HG03103 (cell line): Measurements from ENCODE around the gene RPTN.

Experiments
- ATAC-seq: cut with Tn5 transposase; IDR thresholded peaks from one replicate; pipeline ENCODE4 v1.9.1; 2021; ENCODE audit warnings: low read depth; ENCODE audit not compliant: unreplicated experiment

Gene RPTN

DNA sequence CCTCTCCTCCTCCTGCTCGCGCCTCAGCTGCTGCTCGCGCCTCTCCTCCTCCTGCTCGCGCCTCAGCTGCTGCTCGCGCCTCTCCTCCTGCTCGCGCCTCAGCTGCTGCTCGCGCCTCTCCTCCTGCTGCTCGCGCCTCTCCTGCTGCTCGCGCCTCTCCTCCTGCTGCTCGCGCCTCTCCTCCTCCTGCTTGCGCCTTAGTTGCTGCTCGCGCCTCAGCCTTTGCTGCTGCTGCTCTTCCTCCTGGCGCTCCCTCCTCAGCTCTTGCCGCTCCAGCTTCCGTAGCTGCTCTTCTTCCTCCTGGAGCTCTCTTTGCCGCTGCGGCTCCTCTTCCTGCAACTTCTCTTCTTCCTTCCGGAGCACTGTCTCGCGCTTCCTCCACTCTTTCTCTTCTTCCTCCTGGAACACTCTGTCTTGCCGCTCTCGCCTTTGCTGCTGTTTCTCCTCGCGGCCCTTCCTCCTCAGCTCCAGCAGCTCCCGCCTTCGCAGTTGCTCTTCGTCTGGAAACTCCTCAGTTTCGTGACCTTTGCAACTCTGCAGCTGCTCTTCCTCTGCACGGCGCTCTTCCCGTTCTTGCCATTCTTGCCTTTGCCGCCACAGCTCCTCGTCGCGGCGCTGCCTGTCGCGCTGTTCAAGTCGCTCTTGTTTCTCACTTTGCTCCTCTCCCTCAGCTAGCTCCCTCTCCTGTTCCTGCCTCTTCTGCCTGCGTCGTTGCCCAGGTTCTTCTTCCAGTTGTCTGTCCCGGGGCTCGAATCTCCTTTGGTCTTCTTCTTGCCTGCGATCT is 46.7 kb downstream of the RPTN start:
- ATAC-seq, result no peak

DNA sequence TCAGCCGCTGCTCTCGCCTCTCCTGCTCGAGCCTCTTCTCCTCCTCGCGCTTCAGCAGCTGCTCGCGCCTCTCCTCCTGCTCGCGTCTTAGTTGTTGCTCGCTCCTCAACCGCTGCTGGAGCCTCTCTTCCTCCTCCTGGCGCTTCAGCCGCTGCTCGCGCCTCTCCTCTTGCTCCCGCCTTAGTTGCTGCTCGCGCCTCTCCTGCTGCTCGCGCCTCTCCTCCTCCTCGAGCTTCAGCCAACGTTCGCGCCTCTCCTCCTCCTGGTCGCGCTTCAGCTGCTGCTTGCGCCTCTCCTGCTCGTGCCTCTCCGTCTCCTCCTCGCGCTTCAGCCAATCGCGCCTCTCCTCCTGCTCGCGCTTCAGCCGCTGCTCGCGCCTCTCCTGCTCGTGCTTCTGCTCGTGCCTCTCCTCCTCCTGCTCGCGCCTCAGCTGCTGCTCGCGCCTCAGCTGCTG is 47.5 kb downstream of the RPTN start:
- no peak for ATAC-seq

DNA sequence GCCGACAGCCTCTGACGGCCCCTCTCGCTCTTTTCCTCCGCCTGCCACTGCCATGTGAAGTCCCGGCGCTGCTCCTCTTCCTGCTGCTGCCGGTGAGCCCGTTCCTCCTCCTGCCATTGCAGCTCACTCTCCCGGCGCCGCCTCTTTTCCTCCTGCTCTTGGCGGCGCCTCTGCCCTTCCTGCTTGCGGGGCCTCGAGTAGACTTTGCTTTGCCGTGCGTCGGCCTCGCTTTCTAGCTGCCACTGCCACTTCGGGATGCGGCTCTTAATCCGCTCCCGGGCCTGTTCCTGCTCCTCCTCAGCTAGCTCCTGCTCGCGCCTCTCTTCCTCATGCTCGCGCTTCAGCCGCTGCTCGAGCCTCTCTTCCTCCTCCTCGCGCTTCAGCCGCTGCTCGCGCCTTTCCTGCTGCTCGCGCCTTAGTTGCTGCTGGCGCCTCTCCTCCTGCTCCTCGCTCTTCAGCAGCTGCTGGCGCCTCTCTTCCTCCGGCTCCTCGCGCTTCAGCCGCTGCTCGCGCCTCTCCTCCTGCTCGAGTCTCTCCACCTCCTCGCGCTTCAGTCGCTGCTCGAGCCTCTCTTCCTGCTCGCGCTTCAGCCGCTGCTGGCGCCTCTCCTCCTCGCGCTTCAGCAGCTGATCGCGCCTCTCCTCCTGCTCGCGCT is 48.0 kb downstream of the RPTN start:
- ATAC-seq, result no peak

DNA sequence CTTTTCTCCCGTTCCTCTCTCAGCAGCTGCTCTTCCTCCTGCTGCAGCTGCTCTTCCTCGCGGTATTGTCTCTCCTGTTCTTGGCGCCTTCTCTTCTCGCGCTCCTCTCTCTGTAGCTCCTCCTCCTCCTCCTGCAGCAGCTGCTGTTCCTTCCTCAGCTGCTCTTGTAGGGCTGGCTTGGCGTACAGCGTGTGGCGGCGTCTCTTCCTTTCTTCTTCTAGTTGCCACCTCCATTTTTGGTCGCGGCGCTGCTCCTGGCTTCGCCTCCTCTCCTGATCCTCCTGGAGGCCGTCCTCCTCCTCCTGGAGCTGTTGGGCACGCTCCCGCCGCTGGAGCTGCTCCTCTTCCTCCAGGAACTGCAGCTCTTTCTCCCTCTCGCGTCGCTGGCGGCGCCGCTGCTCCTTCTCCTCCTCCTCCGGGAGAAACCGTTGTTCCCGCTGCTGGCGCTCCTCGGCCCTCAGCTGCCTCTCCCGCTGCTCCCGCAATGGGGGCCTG is 48.6 kb downstream of the RPTN start:
- ATAC-seq, result no peak

DNA sequence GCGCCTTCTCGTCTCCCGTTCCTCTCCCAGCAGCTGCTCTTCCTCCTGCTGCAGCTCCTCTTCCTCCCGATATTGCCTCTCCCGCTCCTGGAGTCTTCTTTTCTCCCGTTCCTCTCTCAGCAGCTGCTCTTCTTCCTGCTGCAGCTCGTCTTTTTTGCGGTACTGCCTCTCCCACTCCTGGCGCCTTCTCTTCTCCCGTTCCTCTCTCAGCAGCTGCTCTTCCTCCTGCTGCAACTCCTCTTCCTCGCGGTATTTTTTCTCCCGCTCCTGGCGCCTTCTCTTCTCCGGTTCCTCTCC is 49.1 kb downstream of the RPTN start:
- ATAC-seq, result no peak

DNA sequence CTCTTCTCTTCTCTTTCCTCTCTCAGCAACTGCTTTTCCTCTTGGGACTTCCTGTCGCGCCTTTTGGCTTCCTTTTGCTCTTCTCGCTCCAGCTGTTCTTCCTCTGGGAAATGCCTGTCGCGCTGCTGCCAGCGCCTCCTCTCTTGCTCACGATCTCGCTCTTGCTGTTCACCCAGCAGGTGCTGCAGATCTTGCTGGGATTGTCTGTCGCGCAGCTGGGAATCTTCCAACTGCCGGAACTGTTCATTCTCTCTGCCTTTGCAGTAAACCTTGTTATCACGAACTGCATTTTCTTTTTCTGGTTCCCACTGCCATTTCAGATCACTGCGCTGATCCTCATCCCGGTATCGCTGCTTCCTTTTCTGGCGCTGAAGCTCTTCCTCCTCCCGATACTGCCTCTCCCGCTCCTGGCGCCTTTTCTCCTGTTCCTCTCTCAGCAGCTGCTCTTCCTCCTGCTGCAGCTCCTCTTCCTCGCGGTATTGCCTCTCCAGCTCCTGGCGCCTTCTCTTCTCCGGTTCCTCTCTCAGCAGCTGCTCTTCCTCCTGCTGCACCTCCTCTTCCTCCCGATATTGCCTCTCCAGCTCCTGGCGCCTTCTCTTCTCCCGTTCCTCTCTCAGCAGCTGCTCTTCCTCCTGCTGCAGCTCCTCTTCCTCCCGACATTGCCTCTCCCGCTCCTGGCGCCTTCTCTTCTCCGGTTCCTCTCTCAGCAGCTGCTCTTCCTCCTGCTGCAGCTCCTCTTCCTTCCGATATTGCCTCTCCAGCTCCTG is 49.6 kb downstream of the RPTN start:
- ATAC-seq, result no peak

DNA sequence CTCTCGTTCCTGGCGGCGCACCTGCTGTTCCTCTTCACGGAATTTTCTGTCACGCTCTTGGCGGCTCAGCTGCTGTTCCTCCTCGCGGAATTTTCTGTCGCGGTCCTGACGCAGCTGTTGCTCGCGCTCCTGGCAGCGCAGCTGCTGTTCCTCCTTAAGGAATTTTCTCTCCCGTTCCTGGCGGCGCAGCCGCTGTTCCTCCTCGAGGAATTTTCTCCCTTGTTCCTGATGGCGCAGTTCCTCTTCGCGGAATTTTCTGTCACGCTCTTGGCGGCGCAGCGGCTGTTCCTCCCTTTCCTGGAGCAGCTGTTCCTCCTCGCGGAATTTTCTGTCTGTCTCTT is 50.2 kb downstream of the RPTN start:
- ATAC-seq, result no peak

DNA sequence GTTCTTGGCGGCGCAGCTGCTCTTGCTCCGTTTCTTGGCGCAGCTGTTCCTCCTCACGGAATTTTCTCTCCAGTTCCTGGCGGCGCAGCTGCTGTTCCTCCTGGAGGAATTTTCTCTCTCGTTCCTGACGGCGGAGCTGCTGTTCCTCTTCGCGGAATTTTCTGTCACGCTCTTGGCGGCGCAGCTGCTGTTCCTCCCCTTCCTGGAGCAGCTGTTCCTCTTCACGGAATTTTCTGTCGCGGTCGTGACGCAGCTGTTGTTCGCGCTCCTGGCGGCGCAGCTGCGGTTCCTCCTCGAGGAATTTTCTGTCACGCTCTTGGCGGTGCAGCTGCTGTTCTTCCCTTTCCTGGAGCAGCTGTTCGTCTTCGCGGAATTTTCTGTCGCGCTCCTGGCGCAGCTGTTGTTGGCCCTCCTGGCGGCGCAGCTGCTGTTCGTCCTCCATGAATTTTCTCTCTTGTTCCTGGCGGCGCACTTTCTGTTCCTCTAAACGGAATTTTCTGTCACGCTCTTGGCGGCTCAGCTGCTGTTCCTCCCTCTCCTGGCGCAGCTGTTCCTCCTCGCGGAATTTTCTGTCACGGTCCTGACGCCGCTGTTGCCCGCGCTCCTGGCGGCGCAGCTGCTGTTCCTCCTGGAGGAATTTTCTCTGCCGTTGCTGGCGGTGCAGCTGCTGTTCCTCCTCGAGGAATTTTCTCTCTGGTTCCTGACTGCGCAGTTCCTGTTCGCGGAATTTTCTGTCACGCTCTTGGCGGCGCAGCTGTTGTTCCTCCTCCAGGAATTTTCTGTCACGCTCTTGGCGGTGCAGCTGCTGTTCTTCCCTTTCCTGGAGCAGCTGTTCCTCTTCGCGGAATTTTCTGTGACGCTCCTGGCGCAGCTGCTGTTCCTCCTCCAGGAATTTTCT is 50.8 kb downstream of the RPTN start:
- no peak for ATAC-seq

DNA sequence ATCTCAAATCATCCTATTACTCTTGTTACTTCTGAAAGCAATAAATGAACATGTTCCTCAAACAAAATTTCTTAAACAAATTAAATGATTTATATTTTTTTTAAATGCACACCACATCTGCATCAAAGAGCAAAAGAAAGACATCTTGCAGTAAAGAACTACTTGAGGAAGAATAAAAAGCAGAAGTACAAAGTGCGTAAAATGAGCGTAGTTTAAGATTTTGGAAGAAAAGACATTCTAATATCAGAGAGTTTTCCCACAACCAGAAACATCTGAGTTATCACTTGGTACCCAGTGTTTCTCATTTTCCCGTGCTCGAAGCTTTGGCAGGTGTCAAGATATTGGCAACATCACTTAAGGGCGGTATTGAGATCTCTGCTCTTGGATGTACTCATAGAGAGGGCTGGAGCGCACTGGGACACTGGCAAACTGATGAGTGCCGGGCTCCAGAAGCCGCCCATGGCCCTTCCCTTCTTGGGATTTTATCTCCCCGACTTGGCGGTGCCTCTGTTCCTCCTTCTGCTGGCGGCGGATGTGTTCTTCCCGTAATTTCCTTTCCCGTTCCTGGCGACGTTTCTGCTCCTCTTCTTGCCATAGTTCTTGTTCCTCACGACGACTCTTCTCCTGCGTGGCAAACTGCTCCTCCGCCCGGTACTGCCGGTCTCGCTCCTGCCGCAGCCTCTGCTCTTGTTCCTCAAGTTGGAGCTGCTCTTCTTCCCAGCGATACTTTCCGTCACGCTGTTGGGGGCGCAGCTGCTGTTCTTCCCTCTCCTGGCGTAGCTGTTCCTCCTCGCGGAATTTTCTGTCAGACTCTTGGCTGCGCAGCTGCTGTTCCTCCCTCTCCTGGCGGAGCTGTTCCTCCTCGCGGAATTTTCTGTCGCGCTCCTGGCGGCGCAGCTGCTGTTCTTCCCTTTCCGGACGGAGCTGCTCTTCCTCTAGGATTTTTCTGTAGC is 51.7 kb downstream of the RPTN start:
- ATAC-seq, result no peak

DNA sequence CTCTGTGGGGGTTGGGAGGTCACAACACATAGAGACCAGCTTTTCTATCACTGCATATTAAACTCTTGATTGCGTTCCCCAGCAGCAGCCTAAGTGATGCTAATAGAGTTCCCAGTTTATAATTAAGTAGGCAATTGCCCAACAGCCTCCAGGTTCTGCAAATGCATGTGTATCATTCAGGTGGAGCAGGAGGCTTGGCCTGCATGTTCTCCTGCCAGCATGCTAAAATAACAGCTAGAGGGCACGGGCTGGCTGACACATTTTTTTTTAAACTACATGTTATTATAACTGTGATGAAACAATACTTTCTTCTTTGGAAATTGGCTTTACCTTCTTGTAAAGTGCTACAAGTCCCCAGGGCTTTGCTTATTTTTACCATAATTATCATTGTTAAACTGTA is 54.2 kb downstream of the RPTN start:
- ATAC-seq, result no peak
